HepG2 (cell line): ENCODE data around the gene ANKHD1. TPM values are rescaled to one million over a fixed set of nuclear protein-coding genes. Genes with fewer than 3 reads are reported as not detected.

Experiments used
- HNRNPK ChIP-seq: fragments of 200-400 bp; formaldehyde crosslinking; IDR thresholded peaks from 2 replicates; pipeline ENCODE4 v1.6.1; 2018; ENCODE audit warnings: low read length, low read depth, moderate library complexity, mild to moderate bottlenecking; ENCODE audit not compliant: poor library complexity, severe bottlenecking
- KMT2A ChIP-seq: sonication (generic); formaldehyde crosslinking; IDR thresholded peaks from 2 replicates; pipeline ENCODE4 v1.4.0; 2020; ENCODE audit warnings: missing genetic modification reagents
- MXI1 ChIP-seq: IDR thresholded peaks from 3 replicates; pipeline ENCODE4 v1.6.1; 2012; ENCODE audit warnings: low read depth, low read length, inconsistent platforms, borderline replicate concordance
- NFYB ChIP-seq: sonication (generic); formaldehyde crosslinking; IDR thresholded peaks from 2 replicates; pipeline ENCODE4 v1.4.0; 2020; ENCODE audit warnings: missing genetic modification reagents
- NPAS2 ChIP-seq: sonication (generic); formaldehyde crosslinking; IDR thresholded peaks from 2 replicates; pipeline ENCODE4 v1.8.0; 2022; ENCODE audit warnings: mild to moderate bottlenecking, missing genetic modification reagents, borderline replicate concordance
- POLR2A ChIP-seq, 2 experiments: IDR thresholded peaks; 2 replicates each; pipeline ENCODE4 v1.6.1; 2011; ENCODE audit warnings: low read depth in 2 of 2, low read length in 2 of 2, mild to moderate bottlenecking in 1 of 2, moderate library complexity in 1 of 2; ENCODE audit not compliant: insufficient read depth in 1 of 2
- ZNF205 ChIP-seq: IDR thresholded peaks from 2 replicates; pipeline ENCODE4 v1.6.1; 2018; ENCODE audit warnings: missing biosample characterization, missing genetic modification reagents
- polyA plus RNA-seq, 8 experiments: library from polyadenylated mRNA; depleted of rRNA in 3 of 8; stranded (reverse) in 7 of 8; unstranded in 1 of 8; fragments of >200 nt; fragmentation: Illumina TruSeq in 4 of 8; extraction: Trizol in 4 of 8; gene quantifications; 2 replicates each; pipeline versions ENCODE4 v1.2.1 to v1.2.3, GENCODE V29; 2011 to 2016; ENCODE audit warnings: low read depth in 4 of 8, missing spikeins in 1 of 8, mixed read lengths in 1 of 8; ENCODE audit not compliant: insufficient read depth in 1 of 8
- total RNA-seq, 5 experiments: library from RNA; depleted of rRNA; stranded (reverse); fragments of >200 nt; fragmentation: Illumina TruSeq; extraction: Trizol; gene quantifications; 2 replicates each; pipeline ENCODE4 v1.2.3, GENCODE V29; 2016; ENCODE audit warnings: low read depth in 1 of 5
- TF ChIP-seq, protein P1 (sequence below): sonication (generic); formaldehyde crosslinking; IDR thresholded peaks from 2 replicates; pipeline ENCODE4 v1.9.0; 2021; ENCODE audit warnings: mild to moderate bottlenecking, missing genetic modification reagents
- TF ChIP-seq, protein P2 (sequence below): sonication (generic); formaldehyde crosslinking; IDR thresholded peaks from 2 replicates; pipeline ENCODE4 v1.8.1; 2023; ENCODE audit warnings: missing genetic modification reagents, inconsistent platforms, borderline replicate concordance
- TF ChIP-seq, protein P3 (sequence below): sonication (generic); formaldehyde crosslinking; IDR thresholded peaks from 2 replicates; pipeline ENCODE4 v1.4.0; 2020; ENCODE audit warnings: missing genetic modification reagents
- TF ChIP-seq, protein P4 (sequence below): IDR thresholded peaks from 2 replicates; pipeline ENCODE4 v1.6.1; 2016; ENCODE audit warnings: low read depth
- TF ChIP-seq, protein P5 (sequence below): sonication (generic); formaldehyde crosslinking; IDR thresholded peaks from 2 replicates; pipeline ENCODE4 v1.4.0; 2020; ENCODE audit warnings: missing genetic modification reagents

The ANKHD1 gene
- total and polyA plus RNA-seq, 2 of the 13 experiments (the other 11 are each of a cell fraction or from before 2014, with no cell fraction given) = 69.9 to 82.0 TPM

DNA sequence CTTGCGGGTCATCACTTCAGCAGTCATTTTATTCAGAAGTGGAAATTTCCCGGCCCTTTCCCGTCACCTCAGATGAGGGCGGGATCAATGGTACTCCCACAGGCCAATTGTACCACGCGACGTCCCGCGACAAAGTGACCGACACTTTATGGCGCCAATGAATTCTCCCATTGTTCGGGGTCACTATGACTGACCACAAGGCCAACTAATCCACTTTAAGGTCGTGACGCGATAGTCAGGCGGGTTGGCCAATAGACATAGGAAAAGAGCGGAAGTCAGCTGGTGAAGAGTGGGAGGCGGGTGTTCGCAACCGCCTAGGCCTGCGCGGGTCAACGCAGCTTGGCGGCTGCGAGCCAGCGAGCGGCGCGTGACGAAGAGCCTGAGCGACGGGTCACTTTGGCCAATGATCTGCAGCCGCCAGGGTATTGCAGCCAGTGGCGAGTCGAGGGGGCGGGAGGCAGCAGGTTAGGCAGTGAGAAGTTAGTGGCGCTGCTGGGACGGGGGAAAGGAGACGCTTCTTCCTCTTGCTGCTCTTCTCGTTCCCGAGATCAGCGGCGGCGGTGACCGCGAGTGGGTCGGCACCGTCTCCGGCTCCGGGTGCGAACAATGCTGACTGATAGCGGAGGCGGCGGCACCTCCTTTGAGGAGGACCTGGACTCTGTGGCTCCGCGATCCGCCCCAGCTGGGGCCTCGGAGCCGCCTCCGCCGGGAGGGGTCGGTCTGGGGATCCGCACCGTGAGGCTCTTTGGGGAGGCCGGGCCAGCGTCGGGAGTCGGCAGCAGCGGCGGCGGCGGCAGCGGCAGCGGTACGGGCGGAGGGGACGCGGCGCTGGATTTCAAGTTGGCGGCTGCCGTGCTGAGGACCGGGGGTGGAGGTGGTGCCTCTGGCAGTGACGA, at the start of gene ANKHD1 (continued):
- TF ChIP-seq, protein P1, sequence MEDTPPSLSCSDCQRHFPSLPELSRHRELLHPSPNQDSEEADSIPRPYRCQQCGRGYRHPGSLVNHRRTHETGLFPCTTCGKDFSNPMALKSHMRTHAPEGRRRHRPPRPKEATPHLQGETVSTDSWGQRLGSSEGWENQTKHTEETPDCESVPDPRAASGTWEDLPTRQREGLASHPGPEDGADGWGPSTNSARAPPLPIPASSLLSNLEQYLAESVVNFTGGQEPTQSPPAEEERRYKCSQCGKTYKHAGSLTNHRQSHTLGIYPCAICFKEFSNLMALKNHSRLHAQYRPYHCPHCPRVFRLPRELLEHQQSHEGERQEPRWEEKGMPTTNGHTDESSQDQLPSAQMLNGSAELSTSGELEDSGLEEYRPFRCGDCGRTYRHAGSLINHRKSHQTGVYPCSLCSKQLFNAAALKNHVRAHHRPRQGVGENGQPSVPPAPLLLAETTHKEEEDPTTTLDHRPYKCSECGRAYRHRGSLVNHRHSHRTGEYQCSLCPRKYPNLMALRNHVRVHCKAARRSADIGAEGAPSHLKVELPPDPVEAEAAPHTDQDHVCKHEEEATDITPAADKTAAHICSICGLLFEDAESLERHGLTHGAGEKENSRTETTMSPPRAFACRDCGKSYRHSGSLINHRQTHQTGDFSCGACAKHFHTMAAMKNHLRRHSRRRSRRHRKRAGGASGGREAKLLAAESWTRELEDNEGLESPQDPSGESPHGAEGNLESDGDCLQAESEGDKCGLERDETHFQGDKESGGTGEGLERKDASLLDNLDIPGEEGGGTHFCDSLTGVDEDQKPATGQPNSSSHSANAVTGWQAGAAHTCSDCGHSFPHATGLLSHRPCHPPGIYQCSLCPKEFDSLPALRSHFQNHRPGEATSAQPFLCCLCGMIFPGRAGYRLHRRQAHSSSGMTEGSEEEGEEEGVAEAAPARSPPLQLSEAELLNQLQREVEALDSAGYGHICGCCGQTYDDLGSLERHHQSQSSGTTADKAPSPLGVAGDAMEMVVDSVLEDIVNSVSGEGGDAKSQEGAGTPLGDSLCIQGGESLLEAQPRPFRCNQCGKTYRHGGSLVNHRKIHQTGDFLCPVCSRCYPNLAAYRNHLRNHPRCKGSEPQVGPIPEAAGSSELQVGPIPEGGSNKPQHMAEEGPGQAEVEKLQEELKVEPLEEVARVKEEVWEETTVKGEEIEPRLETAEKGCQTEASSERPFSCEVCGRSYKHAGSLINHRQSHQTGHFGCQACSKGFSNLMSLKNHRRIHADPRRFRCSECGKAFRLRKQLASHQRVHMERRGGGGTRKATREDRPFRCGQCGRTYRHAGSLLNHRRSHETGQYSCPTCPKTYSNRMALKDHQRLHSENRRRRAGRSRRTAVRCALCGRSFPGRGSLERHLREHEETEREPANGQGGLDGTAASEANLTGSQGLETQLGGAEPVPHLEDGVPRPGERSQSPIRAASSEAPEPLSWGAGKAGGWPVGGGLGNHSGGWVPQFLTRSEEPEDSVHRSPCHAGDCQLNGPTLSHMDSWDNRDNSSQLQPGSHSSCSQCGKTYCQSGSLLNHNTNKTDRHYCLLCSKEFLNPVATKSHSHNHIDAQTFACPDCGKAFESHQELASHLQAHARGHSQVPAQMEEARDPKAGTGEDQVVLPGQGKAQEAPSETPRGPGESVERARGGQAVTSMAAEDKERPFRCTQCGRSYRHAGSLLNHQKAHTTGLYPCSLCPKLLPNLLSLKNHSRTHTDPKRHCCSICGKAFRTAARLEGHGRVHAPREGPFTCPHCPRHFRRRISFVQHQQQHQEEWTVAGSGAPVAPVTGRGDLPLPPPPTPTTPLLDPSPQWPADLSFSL (CRISPR knock-in tag) = no peak
- TF ChIP-seq, protein P2, sequence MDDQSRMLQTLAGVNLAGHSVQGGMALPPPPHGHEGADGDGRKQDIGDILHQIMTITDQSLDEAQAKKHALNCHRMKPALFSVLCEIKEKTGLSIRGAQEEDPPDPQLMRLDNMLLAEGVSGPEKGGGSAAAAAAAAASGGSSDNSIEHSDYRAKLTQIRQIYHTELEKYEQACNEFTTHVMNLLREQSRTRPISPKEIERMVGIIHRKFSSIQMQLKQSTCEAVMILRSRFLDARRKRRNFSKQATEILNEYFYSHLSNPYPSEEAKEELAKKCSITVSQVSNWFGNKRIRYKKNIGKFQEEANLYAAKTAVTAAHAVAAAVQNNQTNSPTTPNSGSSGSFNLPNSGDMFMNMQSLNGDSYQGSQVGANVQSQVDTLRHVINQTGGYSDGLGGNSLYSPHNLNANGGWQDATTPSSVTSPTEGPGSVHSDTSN = peak; percentile 95; the same call in 1 of the 2 replicates
- TF ChIP-seq KMT2A (CRISPR knock-in tag) = peak; percentile 71; the same call in 1 of the 2 replicates
- peak; percentile 61 for TF ChIP-seq HNRNPK
- TF ChIP-seq, protein P3, sequence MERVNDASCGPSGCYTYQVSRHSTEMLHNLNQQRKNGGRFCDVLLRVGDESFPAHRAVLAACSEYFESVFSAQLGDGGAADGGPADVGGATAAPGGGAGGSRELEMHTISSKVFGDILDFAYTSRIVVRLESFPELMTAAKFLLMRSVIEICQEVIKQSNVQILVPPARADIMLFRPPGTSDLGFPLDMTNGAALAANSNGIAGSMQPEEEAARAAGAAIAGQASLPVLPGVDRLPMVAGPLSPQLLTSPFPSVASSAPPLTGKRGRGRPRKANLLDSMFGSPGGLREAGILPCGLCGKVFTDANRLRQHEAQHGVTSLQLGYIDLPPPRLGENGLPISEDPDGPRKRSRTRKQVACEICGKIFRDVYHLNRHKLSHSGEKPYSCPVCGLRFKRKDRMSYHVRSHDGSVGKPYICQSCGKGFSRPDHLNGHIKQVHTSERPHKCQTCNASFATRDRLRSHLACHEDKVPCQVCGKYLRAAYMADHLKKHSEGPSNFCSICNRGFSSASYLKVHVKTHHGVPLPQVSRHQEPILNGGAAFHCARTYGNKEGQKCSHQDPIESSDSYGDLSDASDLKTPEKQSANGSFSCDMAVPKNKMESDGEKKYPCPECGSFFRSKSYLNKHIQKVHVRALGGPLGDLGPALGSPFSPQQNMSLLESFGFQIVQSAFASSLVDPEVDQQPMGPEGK (CRISPR knock-in tag) = 0 out of 2 replicates have a peak, but pooled peaks have one; percentile 10
- TF ChIP-seq NPAS2 = no peak
- peak; percentile 85; the same call in 1 of the 2 replicates for TF ChIP-seq ZNF205 (CRISPR knock-in tag)
- peak; percentile 98 for TF ChIP-seq NFYB
- peak; percentile 66; the same call in 1 of the 3 replicates for TF ChIP-seq MXI1
- TF ChIP-seq, protein P4, sequence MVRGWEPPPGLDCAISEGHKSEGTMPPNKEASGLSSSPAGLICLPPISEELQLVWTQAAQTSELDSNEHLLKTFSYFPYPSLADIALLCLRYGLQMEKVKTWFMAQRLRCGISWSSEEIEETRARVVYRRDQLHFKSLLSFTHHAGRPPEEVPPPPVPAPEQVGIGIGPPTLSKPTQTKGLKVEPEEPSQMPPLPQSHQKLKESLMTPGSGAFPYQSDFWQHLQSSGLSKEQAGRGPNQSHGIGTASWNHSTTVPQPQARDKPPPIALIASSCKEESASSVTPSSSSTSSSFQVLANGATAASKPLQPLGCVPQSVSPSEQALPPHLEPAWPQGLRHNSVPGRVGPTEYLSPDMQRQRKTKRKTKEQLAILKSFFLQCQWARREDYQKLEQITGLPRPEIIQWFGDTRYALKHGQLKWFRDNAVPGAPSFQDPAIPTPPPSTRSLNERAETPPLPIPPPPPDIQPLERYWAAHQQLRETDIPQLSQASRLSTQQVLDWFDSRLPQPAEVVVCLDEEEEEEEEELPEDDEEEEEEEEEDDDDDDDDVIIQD (CRISPR knock-in tag) = no peak
- TF ChIP-seq, protein P5, sequence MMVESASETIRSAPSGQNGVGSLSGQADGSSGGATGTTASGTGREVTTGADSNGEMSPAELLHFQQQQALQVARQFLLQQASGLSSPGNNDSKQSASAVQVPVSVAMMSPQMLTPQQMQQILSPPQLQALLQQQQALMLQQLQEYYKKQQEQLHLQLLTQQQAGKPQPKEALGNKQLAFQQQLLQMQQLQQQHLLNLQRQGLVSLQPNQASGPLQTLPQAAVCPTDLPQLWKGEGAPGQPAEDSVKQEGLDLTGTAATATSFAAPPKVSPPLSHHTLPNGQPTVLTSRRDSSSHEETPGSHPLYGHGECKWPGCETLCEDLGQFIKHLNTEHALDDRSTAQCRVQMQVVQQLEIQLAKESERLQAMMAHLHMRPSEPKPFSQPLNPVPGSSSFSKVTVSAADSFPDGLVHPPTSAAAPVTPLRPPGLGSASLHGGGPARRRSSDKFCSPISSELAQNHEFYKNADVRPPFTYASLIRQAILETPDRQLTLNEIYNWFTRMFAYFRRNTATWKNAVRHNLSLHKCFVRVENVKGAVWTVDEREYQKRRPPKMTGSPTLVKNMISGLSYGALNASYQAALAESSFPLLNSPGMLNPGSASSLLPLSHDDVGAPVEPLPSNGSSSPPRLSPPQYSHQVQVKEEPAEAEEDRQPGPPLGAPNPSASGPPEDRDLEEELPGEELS (CRISPR knock-in tag) = 0 out of 2 replicates have a peak, but pooled peaks have one; percentile 15
- peak; percentile 90 to 92 for TF ChIP-seq POLR2A (IDR thresholded peaks at IDR 0.05; ENCODE audit: insufficient read depth in 1 of 2, low read depth in 2 of 2, low read length in 2 of 2)
